Stimulated activated CD4-positive, alpha-beta T cell treated with anti-CD3 and anti-CD28 coated beads, TNF-alpha, amount 100 ng/mL, for 48 hours (primary cell): ENCODE data around the gene RBCK1.

Experiments
- DNase-seq, 3 donors: peaks; one replicate each; pipeline ENCODE4 v3.0.0-alpha.2; 2020; ENCODE audit warnings: low read depth in 3 of 3

Gene RBCK1

DNA sequence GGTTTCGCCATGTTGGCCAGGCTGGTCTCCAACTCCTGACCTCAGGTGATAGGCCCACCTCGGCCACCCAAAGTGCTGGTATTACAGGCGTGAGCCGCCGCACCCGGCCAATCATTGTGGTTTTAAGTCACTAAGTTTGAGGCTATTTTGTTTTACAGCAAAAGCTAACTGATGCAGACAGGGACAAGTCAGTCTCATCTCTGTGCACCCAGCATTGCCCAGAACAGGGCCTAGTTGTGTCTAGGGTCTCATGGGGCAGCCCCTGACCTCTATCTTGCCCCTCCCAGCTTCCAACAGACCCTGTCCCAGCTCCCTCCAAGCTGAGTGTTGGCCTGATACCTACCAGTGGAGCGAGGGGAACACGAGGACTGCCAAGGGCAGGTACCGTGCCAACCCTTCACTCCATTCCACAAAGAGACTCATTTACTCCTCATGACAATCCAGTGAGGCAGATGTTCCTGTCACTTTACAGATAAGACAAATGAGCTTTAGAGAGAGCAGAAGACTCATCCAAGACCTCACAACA lies 8.9 kb upstream of the RBCK1 start:
- no peak for DNase-seq

DNA sequence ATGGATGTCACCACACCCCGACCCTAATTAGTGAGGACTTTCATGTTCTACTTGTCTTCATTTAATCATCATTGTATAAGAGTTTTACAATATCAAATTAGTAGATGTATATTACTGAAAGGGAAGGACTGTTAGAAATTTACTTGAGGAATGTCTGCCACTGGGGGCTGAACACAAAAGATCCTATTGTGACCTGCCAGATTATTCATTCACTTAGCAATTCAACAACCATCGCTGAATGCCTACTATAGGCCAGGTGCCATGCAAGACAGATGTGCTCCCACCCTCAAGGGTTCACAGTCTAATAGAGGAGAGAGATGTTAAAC lies 8.0 kb upstream of the RBCK1 start:
- DNase-seq, result no peak

DNA sequence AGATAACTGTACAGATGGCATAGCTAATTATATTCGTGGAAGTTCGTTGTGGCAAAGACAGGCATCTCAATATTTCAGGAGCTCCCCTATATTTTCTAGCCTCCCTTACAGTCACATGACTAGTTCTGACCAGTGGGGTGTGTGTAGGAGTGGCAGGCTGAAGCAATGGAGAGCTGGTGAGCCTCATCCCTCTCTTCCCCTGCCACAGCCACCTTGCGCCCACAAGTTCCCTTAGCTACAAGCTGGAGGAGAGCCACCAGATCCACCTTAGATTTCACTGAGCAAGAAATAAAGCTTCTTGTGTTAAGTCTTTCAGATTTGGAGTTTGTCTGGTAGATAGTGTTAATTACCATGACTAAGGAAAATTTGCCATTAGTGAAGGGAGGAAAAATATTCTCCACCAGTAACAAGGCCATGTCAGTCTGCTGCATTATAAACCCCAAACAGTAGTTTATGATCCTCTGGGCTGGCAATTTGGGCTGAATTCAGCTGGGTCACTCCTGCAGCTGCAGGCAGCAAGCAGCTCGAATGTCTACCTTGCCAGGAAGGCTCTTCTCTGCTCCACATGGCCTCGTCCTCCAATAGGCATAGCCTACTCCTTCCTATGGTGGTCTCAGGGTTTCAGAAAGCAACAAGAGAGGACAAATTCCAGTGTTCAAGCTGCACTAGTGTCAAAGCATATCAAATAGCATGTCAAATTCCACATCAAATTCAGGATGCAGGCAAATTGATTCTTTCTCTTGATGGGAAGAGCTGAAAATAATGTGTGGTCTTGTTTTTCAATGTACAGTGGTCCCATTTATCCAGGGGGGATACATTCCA lies 7.4 kb upstream of the RBCK1 start:
- no peak for DNase-seq

DNA sequence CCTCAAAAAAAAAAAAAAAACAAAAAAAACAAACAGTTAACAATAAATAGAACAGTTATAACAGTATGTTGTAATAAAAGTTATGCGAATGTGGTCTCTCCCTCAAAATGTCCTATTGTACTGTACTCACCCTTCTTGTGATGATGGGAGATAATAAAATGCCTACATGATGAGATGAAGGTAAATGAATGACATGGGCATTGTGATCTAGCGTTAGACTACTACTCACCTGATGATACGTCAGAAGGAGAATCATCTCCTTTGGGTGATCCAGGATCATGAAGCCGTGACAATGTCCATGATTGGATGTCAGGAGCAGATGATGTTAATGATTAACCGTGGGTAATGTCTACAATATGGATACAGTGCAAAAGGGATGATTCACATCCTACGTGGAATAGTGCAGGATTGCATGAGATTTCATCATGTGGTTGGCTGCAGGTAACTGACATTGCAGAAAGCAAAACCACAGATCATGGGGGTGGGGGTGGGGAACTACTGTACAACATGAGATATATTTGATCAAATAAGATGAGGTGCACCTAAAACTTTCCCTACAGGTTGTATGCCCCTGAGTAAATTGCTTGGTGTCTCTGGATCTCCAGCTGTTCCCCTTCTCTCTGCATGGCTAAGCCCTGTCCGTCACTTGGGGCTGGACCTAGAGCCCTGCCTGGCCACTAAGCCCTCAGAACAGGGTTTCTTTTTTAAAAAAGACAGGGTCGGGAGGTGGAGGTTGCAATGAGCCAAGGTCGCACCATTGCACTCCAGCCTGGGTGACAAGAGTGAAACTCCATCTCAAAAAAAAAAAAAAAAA lies 6.2 kb upstream of the RBCK1 start:
- DNase-seq, result no peak

DNA sequence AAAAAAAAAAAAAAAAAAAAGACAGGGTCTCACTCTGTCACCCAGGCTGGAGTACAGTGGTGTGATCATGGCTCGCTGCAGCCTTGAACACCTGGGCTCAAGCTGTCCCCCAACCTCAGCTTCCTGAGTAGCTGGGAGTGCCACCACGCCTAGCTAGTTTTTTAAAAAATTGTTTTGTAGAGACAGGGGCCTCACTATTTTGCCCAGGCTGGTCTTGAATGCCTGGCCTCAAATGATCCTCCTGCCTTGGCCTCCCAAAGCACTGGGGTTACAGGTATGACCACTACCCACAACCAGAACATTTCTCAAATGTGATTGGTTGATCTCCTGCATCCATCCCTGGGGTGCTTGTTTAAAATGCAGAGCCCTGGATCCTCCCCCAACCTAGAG lies 5.6 kb upstream of the RBCK1 start:
- no peak for DNase-seq

DNA sequence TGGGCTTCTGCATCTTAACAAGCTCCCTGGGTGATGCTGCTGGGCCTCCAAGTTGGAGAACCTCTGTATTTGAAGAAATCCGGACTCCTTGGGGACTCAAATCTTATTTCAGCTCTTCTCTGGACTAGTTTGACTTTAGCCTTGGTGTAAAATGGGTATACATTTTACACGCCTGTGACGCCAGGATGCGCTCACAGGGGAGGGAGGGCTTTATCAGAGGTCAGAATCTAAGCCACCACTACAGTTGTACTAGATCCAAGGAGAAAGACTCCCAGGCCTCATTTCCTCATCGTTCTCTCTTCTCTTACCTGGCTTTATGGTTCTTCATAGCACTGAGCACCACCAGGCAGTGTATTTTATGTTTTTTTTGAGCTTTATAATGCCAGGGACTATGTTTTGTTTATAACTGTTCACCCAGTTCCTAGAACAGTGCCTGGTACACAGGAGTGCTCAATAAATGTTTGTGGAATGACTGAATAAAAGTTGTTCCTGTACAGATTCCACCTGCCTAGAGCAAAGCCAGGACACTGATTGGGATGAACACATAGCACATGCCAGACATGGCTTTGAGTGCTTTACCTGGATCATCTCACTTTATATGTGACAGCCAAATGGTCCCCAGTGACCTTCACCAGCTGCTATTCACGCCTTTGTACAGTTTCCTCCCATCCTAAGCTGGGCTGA lies 5.1 kb upstream of the RBCK1 start:
- DNase-seq, result no peak

DNA sequence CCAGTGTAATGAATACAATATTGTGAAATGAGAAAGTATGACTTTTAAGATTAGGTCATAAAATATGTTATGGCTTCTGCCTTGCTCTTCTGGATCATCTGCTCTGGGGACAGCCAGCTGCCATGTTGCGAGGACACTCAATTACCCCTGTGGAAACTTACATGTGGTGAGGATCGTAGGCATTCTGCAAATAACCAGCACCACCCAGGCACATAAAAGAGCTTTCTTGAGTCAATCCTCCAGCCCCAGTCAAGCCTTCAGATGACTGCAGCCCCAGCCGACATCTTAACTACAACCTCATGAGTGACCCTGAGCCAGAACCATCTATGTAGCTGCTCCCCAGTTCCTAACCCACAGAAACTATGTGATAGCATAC lies 4.5 kb upstream of the RBCK1 start:
- no peak for DNase-seq

DNA sequence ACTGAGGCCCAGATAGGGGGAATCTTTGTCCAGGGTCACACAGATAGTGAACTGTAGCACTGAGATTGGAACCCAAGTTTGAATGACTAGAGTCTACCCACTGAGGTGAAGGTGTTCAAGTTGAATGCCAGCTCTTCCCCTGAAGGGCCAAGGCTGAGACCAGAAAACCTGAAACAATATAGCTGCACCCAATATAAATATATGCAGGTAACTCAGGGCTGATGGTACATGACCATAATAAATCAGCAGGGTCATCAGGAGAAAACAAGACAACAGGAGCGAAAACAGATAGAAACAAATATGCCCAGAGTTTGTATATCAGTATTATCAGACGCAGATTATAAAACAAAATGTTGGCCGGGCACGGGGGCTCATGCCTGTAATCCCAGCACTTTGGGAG lies 4.0 kb upstream of the RBCK1 start:
- DNase-seq, result no peak

DNA sequence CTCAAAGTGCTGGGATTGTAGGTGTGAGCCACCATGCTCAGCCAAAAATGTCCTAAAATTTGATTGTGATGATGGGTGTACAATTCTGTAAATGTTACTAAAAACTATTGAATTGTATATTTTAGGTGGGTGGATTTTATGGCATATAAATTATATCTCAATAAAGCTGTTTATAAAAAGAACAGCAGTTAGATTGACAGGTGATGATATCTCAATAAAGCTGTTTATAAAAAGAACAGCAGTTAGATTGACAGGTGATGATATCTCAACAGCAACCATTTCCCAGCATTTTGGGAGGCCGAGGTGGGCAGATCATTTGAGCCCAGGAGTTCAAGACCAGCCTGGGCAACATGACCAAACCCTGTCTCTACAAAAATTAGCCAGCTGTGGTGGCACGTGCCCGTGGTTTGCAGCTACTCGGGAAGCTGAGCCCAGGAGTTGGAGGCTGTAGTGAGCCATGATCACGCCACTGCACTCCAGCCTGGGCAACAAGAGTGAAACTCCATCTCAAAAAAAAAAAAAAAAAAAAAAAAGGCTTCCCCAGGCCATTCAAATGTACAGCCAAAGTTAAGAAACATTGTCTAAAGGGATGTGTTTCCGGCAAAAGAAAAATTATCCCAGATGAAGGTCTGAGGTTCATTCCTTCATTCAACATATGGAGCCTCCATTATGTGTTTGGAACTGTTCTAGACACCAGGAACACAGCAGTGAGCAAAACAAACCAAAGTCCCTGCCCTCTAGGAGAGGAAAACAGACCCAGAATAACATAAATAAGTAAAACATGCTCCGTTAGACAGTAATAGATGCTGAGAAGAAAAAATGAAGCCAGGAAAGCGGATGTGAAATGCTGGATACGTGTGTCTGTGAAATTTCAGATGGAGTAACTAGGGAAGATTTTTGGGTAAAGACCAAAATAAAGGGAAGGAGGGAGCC lies 1.6 kb upstream of the RBCK1 start:
- no peak for DNase-seq

DNA sequence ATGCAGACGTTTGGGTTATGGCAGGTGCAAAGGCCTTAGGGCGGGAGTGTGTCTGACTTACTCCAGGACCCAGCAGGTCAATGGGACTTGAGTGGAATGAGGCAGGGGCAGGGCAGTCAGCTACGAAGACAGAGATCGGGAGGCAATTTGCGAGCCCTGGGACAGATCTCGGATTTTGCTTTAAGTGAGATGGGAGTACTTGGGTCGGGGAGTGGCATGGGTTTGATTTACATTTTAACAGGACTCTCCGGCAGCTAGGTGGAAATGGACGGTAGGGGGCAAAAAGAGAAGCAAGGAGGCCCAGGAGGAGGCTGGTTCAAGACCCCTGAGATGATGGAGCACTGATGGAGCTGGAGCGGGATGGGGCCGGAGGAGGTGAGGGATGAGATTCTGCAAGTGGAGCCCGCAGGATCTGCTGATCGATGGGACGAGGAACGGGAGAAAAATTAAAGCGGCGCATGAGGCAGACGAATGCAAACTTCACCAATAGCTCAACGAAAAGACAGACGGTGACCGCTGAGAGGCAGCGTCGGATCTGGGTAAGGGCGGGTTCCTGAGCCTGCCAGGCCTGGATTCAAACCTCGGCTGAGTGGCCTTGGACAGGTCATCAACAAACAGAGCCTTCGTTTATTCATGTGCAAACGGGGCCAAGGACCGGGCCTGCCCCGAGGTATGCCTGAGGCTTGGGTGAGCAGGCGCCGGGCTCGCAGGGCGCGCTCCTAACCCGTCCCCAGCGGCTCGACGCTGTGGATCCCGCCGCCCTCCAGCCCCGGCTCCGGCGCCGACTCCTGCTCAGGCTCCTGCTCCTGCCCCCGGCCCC lies 756 bp upstream of the RBCK1 start:
- peak; percentile 43 to 65 (median 62) for DNase-seq

DNA sequence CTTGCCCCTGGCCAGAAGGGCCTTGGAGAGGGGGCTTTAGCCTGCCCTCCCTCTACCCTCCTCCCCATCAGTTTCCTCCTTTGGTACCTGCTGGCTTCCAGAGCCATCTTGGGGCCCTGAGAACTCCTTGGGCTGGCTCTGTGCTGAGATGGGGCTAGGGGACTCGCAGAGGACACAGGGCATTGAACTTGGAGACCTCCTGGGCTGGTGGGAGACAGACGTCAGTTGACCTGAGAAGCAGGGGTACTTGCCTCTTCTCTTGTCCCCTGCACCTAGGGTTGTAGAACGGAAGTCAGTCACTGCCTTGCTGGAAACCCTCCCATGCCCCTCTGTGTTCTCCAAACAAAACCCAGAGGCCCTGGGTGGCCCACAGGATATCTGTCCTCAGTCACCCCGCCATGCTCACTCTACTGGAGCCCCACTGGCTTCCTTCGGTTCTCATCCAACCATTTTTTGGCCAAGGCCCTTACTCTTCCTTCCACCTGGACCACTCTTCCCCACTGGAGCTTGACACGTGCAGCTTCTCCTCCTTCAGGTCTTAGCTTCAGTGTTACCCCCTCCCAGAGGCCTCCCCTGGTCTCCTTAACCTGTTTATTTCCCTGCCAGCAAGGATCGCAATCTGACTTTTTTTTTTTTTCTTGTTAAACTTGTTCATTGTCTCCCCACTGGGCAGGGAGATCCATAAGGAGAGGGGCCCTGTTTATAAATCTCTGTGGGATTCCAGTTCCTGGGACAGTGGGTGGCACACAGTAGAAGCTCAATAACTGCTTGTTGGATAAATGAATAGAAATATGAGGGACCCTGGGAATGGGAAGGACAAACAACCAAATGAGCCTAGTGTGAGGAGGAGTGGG lies 971 bp downstream of the RBCK1 start:
- no peak for DNase-seq

DNA sequence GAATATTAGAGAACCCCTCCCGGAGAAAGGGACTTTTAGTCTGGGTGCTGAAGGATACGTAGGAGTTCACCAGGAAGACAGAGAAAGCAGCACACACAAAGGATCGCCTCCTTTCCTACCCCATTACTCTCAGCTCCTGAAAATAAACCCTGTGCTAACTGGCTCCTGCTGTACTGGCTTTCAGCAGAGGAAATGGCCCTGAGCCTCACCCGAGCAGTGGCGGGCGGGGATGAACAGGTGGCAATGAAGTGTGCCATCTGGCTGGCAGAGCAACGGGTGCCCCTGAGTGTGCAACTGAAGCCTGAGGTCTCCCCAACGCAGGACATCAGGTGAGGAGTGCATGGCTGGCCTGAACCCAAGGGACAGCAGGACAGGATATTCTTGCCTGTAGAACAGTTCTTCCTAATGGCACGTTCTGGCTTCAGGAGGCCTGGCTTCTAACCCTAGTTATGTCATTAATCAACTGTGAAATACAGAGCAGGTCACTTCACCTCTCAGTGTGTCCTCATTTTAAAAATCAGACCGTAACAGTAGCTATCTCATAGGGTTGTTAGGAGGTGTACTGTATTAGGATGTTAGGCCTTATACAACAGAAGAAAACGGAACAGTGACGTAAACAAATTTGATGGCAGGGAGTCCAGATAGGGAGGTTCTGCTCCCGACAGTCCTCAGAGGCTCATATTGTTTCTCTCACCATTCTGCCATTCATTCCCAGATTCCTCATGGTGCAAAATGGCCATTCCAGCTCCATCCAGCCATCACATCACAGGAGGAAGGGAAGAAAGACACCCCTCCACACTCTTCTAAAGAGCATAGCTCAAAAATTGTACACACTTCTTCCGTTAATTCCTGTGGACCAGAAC lies 1.8 kb downstream of the RBCK1 start:
- no peak for DNase-seq

DNA sequence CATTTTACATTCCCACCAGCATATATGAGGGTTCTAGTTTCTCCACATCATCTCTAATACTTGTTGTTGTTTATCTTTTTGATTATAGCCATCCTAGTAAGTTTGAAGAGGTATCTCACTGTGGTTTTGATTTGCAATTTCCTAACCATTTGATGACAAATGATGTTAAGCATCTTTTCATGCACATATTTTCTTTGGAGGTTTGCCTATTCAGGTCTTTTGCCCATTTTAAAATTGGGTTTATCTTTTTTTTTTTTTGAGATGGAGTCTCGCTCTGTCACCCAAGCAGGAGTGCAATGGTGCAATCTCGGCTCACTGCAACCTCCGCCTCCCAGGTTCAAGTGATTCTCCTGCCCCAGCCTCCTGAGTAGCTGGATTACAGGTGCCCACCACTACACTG lies 4.0 kb downstream of the RBCK1 start:
- no peak for DNase-seq

DNA sequence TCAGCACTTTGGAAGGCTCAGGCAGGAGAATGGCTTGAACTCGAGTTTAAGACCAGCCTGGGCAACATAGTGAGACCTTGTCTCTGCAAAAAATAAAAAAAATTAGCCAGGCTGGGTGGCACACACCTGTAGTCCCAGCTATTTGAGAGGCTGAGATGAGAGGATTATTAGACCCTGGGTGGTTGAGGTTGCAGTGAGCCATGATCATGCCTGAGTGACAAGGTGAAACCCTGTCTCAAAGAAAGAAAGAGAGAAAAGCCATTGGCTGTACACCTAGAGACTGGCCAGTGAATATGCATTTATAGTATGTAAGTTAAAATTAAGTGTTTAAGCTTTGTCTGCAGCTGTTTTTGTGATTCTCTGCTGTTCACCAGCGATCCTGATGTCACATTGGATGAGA lies 6.1 kb downstream of the RBCK1 start:
- DNase-seq, result no peak

DNA sequence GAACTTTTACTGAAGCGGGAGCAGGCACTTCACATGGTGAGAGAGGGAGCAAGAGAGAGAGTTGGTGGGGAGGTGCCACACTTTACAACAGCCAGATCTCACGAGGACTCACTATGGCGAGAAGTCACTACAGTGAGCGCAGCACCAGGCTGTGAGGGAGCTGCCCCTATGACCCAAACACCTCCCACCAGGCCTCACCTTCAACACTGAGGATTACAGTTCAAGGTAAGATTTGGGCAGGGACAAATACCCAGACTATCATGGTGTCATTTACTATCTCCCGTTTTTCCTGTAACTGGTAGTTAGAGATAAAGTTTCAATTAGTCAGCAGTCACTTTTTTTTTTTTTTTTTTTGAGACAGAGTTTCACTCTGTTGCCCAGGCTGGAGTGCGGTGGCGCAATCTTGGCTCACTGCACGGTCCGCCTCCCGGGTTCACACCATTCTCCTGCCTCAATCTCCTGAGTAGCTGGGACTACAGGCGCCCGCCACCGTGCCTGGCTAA lies 7.8 kb downstream of the RBCK1 start:
- DNase-seq, result no peak

DNA sequence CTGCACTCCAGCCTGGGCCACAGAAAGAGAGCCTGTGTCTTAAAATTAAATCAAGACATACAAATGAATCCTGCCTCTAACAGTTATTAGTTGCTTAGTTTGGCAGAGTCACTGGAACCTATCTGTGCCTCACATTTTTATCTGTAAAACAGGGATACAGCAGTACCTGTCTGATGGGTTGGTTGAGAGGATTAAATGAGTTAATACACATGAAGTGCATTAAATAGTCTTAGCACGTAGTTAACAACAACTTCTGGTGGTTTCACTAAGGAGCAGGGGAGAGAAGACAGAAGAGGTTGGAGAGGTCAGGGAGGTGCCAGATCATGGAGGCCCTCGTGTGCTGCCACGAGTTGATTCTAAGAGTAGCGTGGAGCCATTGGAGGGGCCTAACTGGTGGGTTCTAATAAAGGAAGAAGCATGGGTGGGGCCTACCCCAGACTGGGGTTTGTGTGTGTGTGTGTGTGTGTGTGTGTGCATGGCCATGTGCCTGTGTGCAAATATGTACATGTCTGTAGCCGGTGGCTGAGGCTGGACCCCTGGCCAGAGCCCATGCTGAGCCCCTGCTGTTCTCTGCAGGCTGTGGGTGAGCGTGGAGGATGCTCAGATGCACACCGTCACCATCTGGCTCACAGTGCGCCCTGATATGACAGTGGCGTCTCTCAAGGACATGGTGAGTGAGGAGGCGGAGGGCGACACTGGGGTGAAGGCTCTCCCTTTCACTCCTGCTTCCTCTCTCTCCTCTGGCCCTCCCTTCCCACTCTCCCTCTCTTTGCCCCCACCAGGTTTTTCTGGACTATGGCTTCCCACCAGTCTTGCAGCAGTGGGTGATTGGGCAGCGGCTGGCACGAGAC lies 9.1 kb downstream of the RBCK1 start:
- DNase-seq, result no peak

DNA sequence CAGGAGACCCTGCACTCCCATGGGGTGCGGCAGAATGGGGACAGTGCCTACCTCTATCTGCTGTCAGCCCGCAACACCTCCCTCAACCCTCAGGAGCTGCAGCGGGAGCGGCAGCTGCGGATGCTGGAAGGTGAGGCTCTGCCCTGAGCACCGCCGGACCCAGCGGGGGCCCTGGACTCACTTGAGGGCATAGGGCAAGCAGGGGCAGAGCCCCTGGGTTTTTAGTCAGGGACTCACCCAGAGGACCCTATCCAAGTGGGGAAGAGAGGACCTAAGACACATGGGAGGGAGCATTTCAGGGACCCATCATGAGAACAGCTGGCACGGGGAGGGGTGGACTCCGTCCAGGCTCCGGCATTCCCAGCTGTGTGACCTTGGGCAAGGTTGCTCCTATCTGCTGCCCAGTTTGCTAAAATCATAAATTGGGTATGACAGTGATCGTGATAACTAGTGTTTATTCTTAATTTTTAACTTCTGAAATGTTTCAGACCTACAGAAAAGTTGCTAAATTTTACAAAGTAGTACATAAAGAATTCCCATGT lies 9.8 kb downstream of the RBCK1 start:
- no peak for DNase-seq
